ENCODE results near the gene ADGRB3.

The ADGRB3 gene

GRCh38 chr6:68710496-68710895 is 75.4 kb downstream of the ADGRB3 start:
- DNase-seq = no peak

- DNase-seq = no peak
Observed at GRCh38 chr6:68710916-68711315, 75.8 kb downstream of the ADGRB3 start.

GRCh38 chr6:68711386-68712000 is 76.4 kb downstream of the ADGRB3 start:
- no peak for DNase-seq

- no peak for DNase-seq
Observed at GRCh38 chr6:68716620-68717019, 81.5 kb downstream of the ADGRB3 start.

GRCh38 chr6:68718385-68719073 is 83.4 kb downstream of the ADGRB3 start:
- DNase-seq = no peak

GRCh38 chr6:68719761-68720160 is 84.7 kb downstream of the ADGRB3 start:
- no peak for DNase-seq

- DNase-seq = no peak
Observed at GRCh38 chr6:68722891-68723527, 87.9 kb downstream of the ADGRB3 start.

- no peak for DNase-seq
Observed at GRCh38 chr6:68724060-68724459, 89.0 kb downstream of the ADGRB3 start.

GRCh38 chr6:68726337-68726736 is 91.3 kb downstream of the ADGRB3 start:
- DNase-seq = no peak

GRCh38 chr6:68726992-68727391 is 91.9 kb downstream of the ADGRB3 start:
- DNase-seq = no peak

- no peak for DNase-seq
Observed at GRCh38 chr6:68727699-68728098, 92.6 kb downstream of the ADGRB3 start.

GRCh38 chr6:68728159-68728979 is 93.3 kb downstream of the ADGRB3 start:
- no peak for DNase-seq

- DNase-seq = no peak
Observed at GRCh38 chr6:68729377-68729903, 94.4 kb downstream of the ADGRB3 start.

GRCh38 chr6:68730291-68731054 is 95.4 kb downstream of the ADGRB3 start:
- DNase-seq = no peak

GRCh38 chr6:68732423-68732822 is 97.3 kb downstream of the ADGRB3 start:
- no peak for DNase-seq

- DNase-seq = no peak
Observed at GRCh38 chr6:68735866-68736265, 100.8 kb downstream of the ADGRB3 start.

GRCh38 chr6:68737061-68737460 is 102.0 kb downstream of the ADGRB3 start:
- no peak for DNase-seq

GRCh38 chr6:68738039-68738438 is 103.0 kb downstream of the ADGRB3 start:
- no peak for DNase-seq

- no peak for DNase-seq
Observed at GRCh38 chr6:68740828-68741500, 105.9 kb downstream of the ADGRB3 start.

GRCh38 chr6:68741501-68742386 is 106.7 kb downstream of the ADGRB3 start:
- no peak for DNase-seq

- no peak for DNase-seq
Observed at GRCh38 chr6:68743099-68743498, 108.0 kb downstream of the ADGRB3 start.

Data from CD4-positive, alpha-beta T cell treated with Interferon gamma for 1 hour (primary cell).